Measurements from ENCODE around the gene CDH6. TPM values are rescaled to one million over a fixed set of nuclear protein-coding genes. Genes with fewer than 3 reads are reported as not detected.

CDH6 gene
- total RNA-seq, 1 donor from 2014 or later = 17.9 TPM

DNA sequence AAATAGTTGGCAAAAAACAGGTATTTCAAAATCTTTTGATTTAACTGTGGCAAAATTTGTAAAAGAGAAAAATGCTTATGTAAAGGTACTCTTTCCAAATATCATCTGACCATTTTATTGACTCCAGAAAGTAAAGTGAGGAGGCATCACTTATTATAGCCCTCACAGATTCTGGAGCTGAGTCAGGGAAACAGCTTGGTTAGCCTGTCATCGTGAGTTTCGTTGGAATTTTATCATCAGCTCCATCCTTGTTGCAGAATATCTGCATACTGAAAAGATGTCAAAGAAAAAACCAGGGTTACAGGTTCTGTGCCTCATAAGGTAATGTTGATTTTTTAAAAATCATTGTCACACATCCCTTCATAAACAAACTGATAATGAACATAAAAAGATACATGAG lies 74.8 kb downstream of the CDH6 start:
- H3F3A ChIP-seq (ENCODE audit: low read depth) = no peaks in the 10 kb centered on the region
- H3K4me3 Mint-ChIP-seq = no peak overlapping the region
- H3K4me2 ChIP-seq = no peak overlapping the region
- no peaks in the 10 kb centered on the region for H3K9me3 ChIP-seq (ENCODE audit: low read depth)
- no peak overlapping the region for H3K27ac Mint-ChIP-seq
- no peaks in the 10 kb centered on the region for H3K36me3 ChIP-seq
- H3K4me3 ChIP-seq = no peak overlapping the region
- no peaks in the 10 kb centered on the region for H3K27me3 Mint-ChIP-seq (ENCODE audit: insufficient read depth, low read depth)
- H2AFZ ChIP-seq (replicated peaks) = no peak overlapping the region
- H3K27me3 ChIP-seq = no peaks in the 10 kb centered on the region
- no peaks in the 10 kb centered on the region for H3K9me3 Mint-ChIP-seq
- H4K20me1 ChIP-seq (ENCODE audit: low read depth) = no peaks in the 10 kb centered on the region
- peaks cover 15% of the 10 kb centered on the region for H3K4me1 Mint-ChIP-seq
- peaks cover 12% of the 10 kb centered on the region for H3K36me3 Mint-ChIP-seq
- peaks cover 19% of the 10 kb centered on the region for H3K4me1 ChIP-seq
- no peaks in the 10 kb centered on the region for H3K79me2 ChIP-seq (ENCODE audit: low read depth)
- H3K27ac ChIP-seq = no peak overlapping the region
- TF ChIP-seq, protein P1, sequence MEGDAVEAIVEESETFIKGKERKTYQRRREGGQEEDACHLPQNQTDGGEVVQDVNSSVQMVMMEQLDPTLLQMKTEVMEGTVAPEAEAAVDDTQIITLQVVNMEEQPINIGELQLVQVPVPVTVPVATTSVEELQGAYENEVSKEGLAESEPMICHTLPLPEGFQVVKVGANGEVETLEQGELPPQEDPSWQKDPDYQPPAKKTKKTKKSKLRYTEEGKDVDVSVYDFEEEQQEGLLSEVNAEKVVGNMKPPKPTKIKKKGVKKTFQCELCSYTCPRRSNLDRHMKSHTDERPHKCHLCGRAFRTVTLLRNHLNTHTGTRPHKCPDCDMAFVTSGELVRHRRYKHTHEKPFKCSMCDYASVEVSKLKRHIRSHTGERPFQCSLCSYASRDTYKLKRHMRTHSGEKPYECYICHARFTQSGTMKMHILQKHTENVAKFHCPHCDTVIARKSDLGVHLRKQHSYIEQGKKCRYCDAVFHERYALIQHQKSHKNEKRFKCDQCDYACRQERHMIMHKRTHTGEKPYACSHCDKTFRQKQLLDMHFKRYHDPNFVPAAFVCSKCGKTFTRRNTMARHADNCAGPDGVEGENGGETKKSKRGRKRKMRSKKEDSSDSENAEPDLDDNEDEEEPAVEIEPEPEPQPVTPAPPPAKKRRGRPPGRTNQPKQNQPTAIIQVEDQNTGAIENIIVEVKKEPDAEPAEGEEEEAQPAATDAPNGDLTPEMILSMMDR (IDR thresholded peaks at IDR 0.05) = no peak
- TF ChIP-seq EZH2 (IDR thresholded peaks at IDR 0.05) = no peak
- TF ChIP-seq EZH2phosphoT487 (IDR thresholded peaks at IDR 0.05) = no peak
- H3K9ac ChIP-seq = no peak overlapping the region
- DNase-seq (ENCODE audit: low spot score) = no peak

DNA sequence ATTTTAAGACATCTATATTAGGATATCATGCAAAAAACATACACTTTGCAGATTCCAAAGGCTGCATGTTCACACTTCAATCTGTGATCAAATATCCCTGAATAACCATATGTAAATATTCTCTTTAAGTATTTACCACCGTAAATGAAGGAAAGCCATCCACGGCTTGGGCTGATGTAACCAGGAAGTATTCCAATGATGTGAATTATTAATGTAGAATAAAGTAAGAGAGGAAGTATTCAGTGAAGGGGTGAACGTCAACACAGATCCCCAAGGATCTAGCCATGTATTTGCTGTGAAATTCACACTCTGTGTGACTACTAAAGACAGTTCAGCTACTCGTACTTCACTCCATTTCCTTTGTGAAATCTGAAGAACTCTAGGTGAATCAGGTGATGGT lies 75.2 kb downstream of the CDH6 start:
- TF ChIP-seq, protein P1 (IDR thresholded peaks at IDR 0.05) = no peak
- TF ChIP-seq EZH2phosphoT487 (IDR thresholded peaks at IDR 0.05) (no peak), EZH2 (IDR thresholded peaks at IDR 0.05) (no peak)
- H3K27ac ChIP-seq = no peak overlapping the region
- Mint-ChIP-seq H3K4me3 (no peak overlapping the region), H3K9me3 (no peaks in the 10 kb centered on the region), H3K27me3 (ENCODE audit: insufficient read depth, low read depth) (no peaks in the 10 kb centered on the region), H3K27ac (no peak overlapping the region), H3K4me1 (peaks cover 17% of the 10 kb centered on the region), H3K36me3 (peaks cover 11% of the 10 kb centered on the region)
- H3K9me3 ChIP-seq (ENCODE audit: low read depth) = no peaks in the 10 kb centered on the region
- no peak overlapping the region for H2AFZ ChIP-seq (replicated peaks)
- no peaks in the 10 kb centered on the region for H3K27me3 ChIP-seq
- DNase-seq (ENCODE audit: low spot score) = no peak
- H4K20me1 ChIP-seq (ENCODE audit: low read depth) = no peaks in the 10 kb centered on the region
- H3K4me1 ChIP-seq = peaks cover 23% of the 10 kb centered on the region
- H3K4me3 ChIP-seq = no peak overlapping the region
- H3K79me2 ChIP-seq (ENCODE audit: low read depth) = no peaks in the 10 kb centered on the region
- H3K36me3 ChIP-seq = no peaks in the 10 kb centered on the region
- no peak overlapping the region for H3K9ac ChIP-seq
- H3F3A ChIP-seq (ENCODE audit: low read depth) = no peaks in the 10 kb centered on the region
- no peak overlapping the region for H3K4me2 ChIP-seq

DNA sequence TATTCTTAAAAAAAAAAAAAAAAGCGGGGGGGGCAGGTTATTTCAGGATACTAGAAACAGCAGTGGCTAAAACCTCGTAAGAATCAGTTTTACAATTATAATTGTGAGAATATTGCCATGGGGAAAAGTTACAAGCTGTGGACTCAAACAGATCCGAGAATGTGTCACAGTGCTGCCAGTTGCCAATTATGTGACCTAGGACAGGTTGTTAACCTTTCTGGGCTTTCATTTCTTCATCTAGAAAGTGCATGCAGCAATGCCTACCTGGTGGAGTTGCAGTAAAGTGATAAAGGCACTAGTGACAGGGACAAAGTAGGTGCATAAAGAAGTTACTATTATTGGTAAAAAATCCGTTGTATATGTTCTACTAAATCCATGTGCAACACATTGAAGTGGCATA lies 75.8 kb downstream of the CDH6 start:
- H3K4me1 Mint-ChIP-seq = peaks cover 22% of the 10 kb centered on the region
- no peak for DNase-seq (ENCODE audit: low spot score)
- H3K27ac Mint-ChIP-seq = no peak overlapping the region
- no peaks in the 10 kb centered on the region for H4K20me1 ChIP-seq (ENCODE audit: low read depth)
- no peak overlapping the region for H3K27ac ChIP-seq
- H3K79me2 ChIP-seq (ENCODE audit: low read depth) = no peaks in the 10 kb centered on the region
- H3K9me3 ChIP-seq (ENCODE audit: low read depth) = no peaks in the 10 kb centered on the region
- no peak overlapping the region for H3K4me3 ChIP-seq
- H3K4me2 ChIP-seq = no peak overlapping the region
- H3K27me3 Mint-ChIP-seq (ENCODE audit: insufficient read depth, low read depth) = no peaks in the 10 kb centered on the region
- H3K4me3 Mint-ChIP-seq = no peak overlapping the region
- no peaks in the 10 kb centered on the region for H3K36me3 ChIP-seq
- H3K9ac ChIP-seq = no peak overlapping the region
- peaks cover 28% of the 10 kb centered on the region for H3K4me1 ChIP-seq
- peaks cover 13% of the 10 kb centered on the region for H3K36me3 Mint-ChIP-seq
- no peaks in the 10 kb centered on the region for H3K27me3 ChIP-seq
- TF ChIP-seq EZH2phosphoT487 (IDR thresholded peaks at IDR 0.05) = no peak
- no peak for TF ChIP-seq EZH2 (IDR thresholded peaks at IDR 0.05)
- TF ChIP-seq, protein P1 (IDR thresholded peaks at IDR 0.05) = no peak
- no peak overlapping the region for H2AFZ ChIP-seq (replicated peaks)
- no peaks in the 10 kb centered on the region for H3F3A ChIP-seq (ENCODE audit: low read depth)
- no peaks in the 10 kb centered on the region for H3K9me3 Mint-ChIP-seq
